HCT116 (cell line): ENCODE results near the gene PLA2G12B. TPM values are rescaled to one million over a fixed set of nuclear protein-coding genes. Genes with fewer than 3 reads are reported as not detected.

Experiments
- ATAC-seq: fragments of 200-7000 bp; cut with Tn5 transposase; 2 replicates; pipeline ENCODE4 v1.9.1; 2020; ENCODE audit warnings: mild to moderate bottlenecking, moderate library complexity
- BruUV-seq: library from RNA; stranded (reverse); fragments of 400-500 nt; replicated peaks from 2 replicates; lab custom pipeline; 2021; lab: Mats Ljungman, UMichigan
- CTCF ChIA-PET: fragments of 300-600 bp; sonication (Branson Sonifier 250); formaldehyde crosslinking; loops from one replicate; lab custom pipeline; 2021; ENCODE audit warnings: antibody characterized with exemption; lab: Charles Lee
- POLR2A ChIA-PET: fragments of 300-600, 350-600 bp; sonication (Branson Sonifier 250); formaldehyde crosslinking; loops from one replicate; lab custom pipeline; 2021; ENCODE audit warnings: antibody characterized with exemption; lab: Charles Lee
- RAD21 ChIA-PET, 2 experiments: fragments of 300-600 bp; sonication (Branson Sonifier 250); formaldehyde crosslinking; loops; one replicate each; lab custom pipeline; 2023; ENCODE audit warnings: low total read pairs in 2 of 2; ENCODE audit not compliant: uncharacterized antibody in 2 of 2, unreplicated experiment in 2 of 2, low non-redundant PET in 1 of 2; lab: Charles Lee
- DNase-seq: peaks from one replicate; pipeline ENCODE4 v3.0.0-alpha.2; 2010; ENCODE audit warnings: low read depth, low spot score
- H2AFZ ChIP-seq: fragments of 200-600 bp; shearing (Covaris generic), sonication (generic); 2 replicates; pipeline ENCODE4 v1.6.1; 2017; ENCODE audit warnings: low read depth, mixed run types, mixed read lengths, antibody characterized with exemption, low read length; ENCODE audit not compliant: poor library complexity, severe bottlenecking
- H3K27ac ChIP-seq: 2 replicates; pipeline ENCODE4 v1.5.1; 2012; ENCODE audit warnings: low read depth, low read length
- H3K27me3 ChIP-seq: fragments of 200-600 bp; sonication (generic); 2 replicates; pipeline ENCODE4 v1.6.1; 2016; ENCODE audit warnings: mixed run types, low read length, mixed read lengths; ENCODE audit not compliant: insufficient read depth
- H3K36me3 ChIP-seq, 2 experiments: fragments of 200-500 bp in 1 of 2; fragments of 200-600 bp in 1 of 2; sonication (Bioruptor generic) in 1 of 2; sonication (generic) in 1 of 2; 2 replicates each; pipeline versions ENCODE4 v1.5.1 to v1.6.1; 2014 to 2016; ENCODE audit warnings: low read length in 2 of 2, inconsistent platforms in 1 of 2, mixed read lengths in 1 of 2, mixed run types in 1 of 2; ENCODE audit not compliant: insufficient read depth in 2 of 2, control insufficient read depth in 1 of 2
- H3K4me1 ChIP-seq, 2 experiments: fragments of 200-600 bp in 1 of 2; sonication (generic) in 1 of 2; 2 replicates each; pipeline versions ENCODE4 v1.5.1 to v1.6.1; 2012 to 2017; ENCODE audit warnings: low read length in 2 of 2, inconsistent platforms in 1 of 2, mild to moderate bottlenecking in 1 of 2, mixed read lengths in 1 of 2, mixed run types in 1 of 2, moderate library complexity in 1 of 2; ENCODE audit not compliant: insufficient read depth in 2 of 2, control insufficient read depth in 1 of 2
- H3K4me2 ChIP-seq: fragments of 200-600 bp; sonication (generic); 2 replicates; pipeline ENCODE4 v1.6.1; 2017; ENCODE audit warnings: mixed run types, low read length, mixed read lengths
- H3K4me3 ChIP-seq, 2 experiments: fragments of 200-600 bp in 1 of 2; sonication (generic) in 1 of 2; replicated peaks in 1 of 2; 2 replicates each; pipeline ENCODE4 v1.5.1; 2011 to 2016; ENCODE audit warnings: low read length in 2 of 2, control low read depth in 1 of 2, low read depth in 1 of 2, mild to moderate bottlenecking in 1 of 2, mixed read lengths in 1 of 2, mixed run types in 1 of 2
- H3K79me2 ChIP-seq: fragments of 200-600 bp; sonication (generic); 2 replicates; pipeline ENCODE4 v1.6.1; 2017; ENCODE audit warnings: mild to moderate bottlenecking, mixed run types, low read length, moderate library complexity, mixed read lengths; ENCODE audit not compliant: insufficient read depth
- H3K9ac ChIP-seq: fragments of 200-600 bp; sonication (generic); 2 replicates; pipeline ENCODE4 v1.6.1; 2016; ENCODE audit warnings: low read length, mixed read lengths
- H3K9me2 ChIP-seq: fragments of 200-600 bp; sonication (generic), shearing (Covaris generic); 2 replicates; pipeline ENCODE4 v1.6.1; 2017; ENCODE audit warnings: mixed run types, mild to moderate bottlenecking, moderate library complexity; ENCODE audit not compliant: insufficient read depth
- H3K9me3 ChIP-seq, 2 experiments: fragments of 200-500 bp in 1 of 2; fragments of 200-600 bp in 1 of 2; sonication (Bioruptor generic) in 1 of 2; sonication (generic) in 1 of 2; 2 replicates each; pipeline ENCODE4 v1.6.1; 2014 to 2017; ENCODE audit warnings: low read length in 2 of 2, mixed read lengths in 2 of 2, inconsistent platforms in 1 of 2, low read depth in 1 of 2, mild to moderate bottlenecking in 1 of 2, mixed run types in 1 of 2, moderate library complexity in 1 of 2; ENCODE audit not compliant: control insufficient read depth in 1 of 2, insufficient read depth in 1 of 2
- H4K20me1 ChIP-seq: fragments of 200-600 bp; sonication (generic), shearing (Covaris generic); 2 replicates; pipeline ENCODE4 v1.6.1; 2017; ENCODE audit warnings: mixed run types, mild to moderate bottlenecking, moderate library complexity; ENCODE audit not compliant: insufficient read depth
- ATF3 ChIP-seq: IDR thresholded peaks from 2 replicates; pipeline ENCODE4 v1.6.1; 2012
- CBX3 ChIP-seq: IDR thresholded peaks from 2 replicates; pipeline ENCODE4 v1.6.1; 2012; ENCODE audit warnings: low read depth
- CEBPB ChIP-seq: IDR thresholded peaks from 2 replicates; pipeline ENCODE4 v1.6.1; 2012; ENCODE audit warnings: low read depth
- CTCF ChIP-seq, 3 experiments: fragments of 200-600 bp in 1 of 3; sonication (generic) in 1 of 3; IDR thresholded peaks in 2 of 3; conservative IDR thresholded peaks in 1 of 3; 2 replicates each; pipeline ENCODE4 v1.5.1; 2012 to 2017; ENCODE audit warnings: low read depth in 2 of 3, low read length in 2 of 3, antibody characterized with exemption in 1 of 3, borderline replicate concordance in 1 of 3, control low read depth in 1 of 3, mild to moderate bottlenecking in 1 of 3, mixed read lengths in 1 of 3, mixed run types in 1 of 3, moderate library complexity in 1 of 3; ENCODE audit not compliant: insufficient read depth in 1 of 3
- EGR1 ChIP-seq: IDR thresholded peaks from 2 replicates; pipeline ENCODE4 v1.6.1; 2012; ENCODE audit warnings: low read depth
- EZH2 ChIP-seq: fragments of 200-600 bp; sonication (generic); IDR thresholded peaks from 2 replicates; pipeline ENCODE4 v1.6.1; 2017; ENCODE audit warnings: antibody characterized with exemption, mixed run types
- EZH2phosphoT487 ChIP-seq: fragments of 200-600 bp; IDR thresholded peaks from 2 replicates; pipeline ENCODE4 v1.6.1; 2018; ENCODE audit warnings: antibody characterized with exemption, borderline replicate concordance
- FOSL1 ChIP-seq: IDR thresholded peaks from 2 replicates; pipeline ENCODE4 v1.6.1; 2012; ENCODE audit warnings: low read depth
- MAX ChIP-seq: IDR thresholded peaks from 2 replicates; pipeline ENCODE4 v1.6.1; 2012
- POLR2A ChIP-seq: IDR thresholded peaks from 2 replicates; pipeline ENCODE4 v1.7.0; 2011; ENCODE audit warnings: borderline replicate concordance; ENCODE audit not compliant: insufficient read depth, insufficient read length; ENCODE audit errors: extremely low read depth
- RAD21 ChIP-seq: IDR thresholded peaks from 2 replicates; pipeline ENCODE4 v1.6.1; 2012; ENCODE audit warnings: low read depth, mild to moderate bottlenecking
- SIN3A ChIP-seq: IDR thresholded peaks from 2 replicates; pipeline ENCODE4 v1.6.1; 2012; ENCODE audit warnings: low read depth
- SP1 ChIP-seq: IDR thresholded peaks from 2 replicates; pipeline ENCODE4 v1.6.1; 2012; ENCODE audit warnings: low read depth
- TCF7L2 ChIP-seq: IDR thresholded peaks from 2 replicates; pipeline ENCODE4 v1.7.0; 2011; ENCODE audit warnings: borderline replicate concordance, inconsistent platforms; ENCODE audit not compliant: insufficient read depth, insufficient read length; ENCODE audit errors: extremely low read depth
- YY1 ChIP-seq: IDR thresholded peaks from 2 replicates; pipeline ENCODE4 v1.6.1; 2011; ENCODE audit warnings: low read length, low read depth, moderate library complexity, mild to moderate bottlenecking; ENCODE audit not compliant: insufficient replicate concordance; ENCODE audit errors: extremely low read depth
- ZFX ChIP-seq: fragments of 450-650 bp; IDR thresholded peaks from 2 replicates; pipeline ENCODE4 v1.6.1; 2017
- ZNF274 ChIP-seq: fragments of 200-500 bp; sonication (Bioruptor generic); IDR thresholded peaks from 2 replicates; pipeline ENCODE4 v1.6.1; 2014; ENCODE audit warnings: mild to moderate bottlenecking, low read depth, low read length, inconsistent platforms
- intact Hi-C: fragments of 100-400 bp; cut with micrococcal nuclease; formaldehyde crosslinking; loops from 2 replicates; pipeline ENCODE4 v1.10.0; 2022
- total RNA-seq: library from RNA; stranded (reverse); gene quantifications from one replicate; pipeline ENCODE4 v1.2.1, GENCODE V29; 2021; ENCODE audit not compliant: unreplicated experiment
- TF ChIP-seq, protein P1 (sequence below): IDR thresholded peaks from 2 replicates; pipeline ENCODE4 v1.6.1; 2012; ENCODE audit warnings: low read depth
- TF ChIP-seq, protein P2 (sequence below): IDR thresholded peaks from 2 replicates; pipeline ENCODE4 v1.6.1; 2011; ENCODE audit warnings: mild to moderate bottlenecking, low read length, moderate library complexity; ENCODE audit not compliant: insufficient replicate concordance; ENCODE audit errors: extremely low read depth

PLA2G12B gene
- total RNA-seq, 1 experiment from 2014 or later: not detected

DNA sequence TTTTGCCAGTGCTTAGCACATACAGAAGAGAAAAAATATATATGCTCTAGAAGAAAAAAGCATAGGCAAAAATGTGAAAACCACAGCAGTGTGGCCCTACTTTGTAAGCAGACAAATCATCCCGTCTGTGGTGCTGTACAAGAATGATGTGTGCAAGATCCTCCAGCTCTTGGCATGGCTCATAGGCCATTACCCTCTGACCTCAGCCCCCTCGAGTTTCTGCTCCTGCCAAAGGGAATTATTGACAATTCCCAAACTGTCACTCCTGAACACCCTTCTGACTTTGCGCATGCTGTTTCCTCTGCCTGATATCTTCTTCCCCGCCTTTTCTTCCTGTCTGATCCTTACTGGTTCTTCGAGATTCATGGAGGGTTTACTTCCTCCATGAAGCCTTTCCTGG is 27.1 kb downstream of the PLA2G12B start:
- no peak for DNase-seq
- intact Hi-C loops: no loop called here
- ATAC-seq: no peak
- Histone ChIP-seq H3K36me3 (no peaks in the 10 kb centered on the region), H3K9me3 (no peaks in the 10 kb centered on the region), H3K9me2 (no peaks in the 10 kb centered on the region), H3K4me1 (no peaks in the 10 kb centered on the region), H2AFZ (no peak overlapping the region), H3K79me2 (no peaks in the 10 kb centered on the region), H3K27ac (no peak overlapping the region), H3K4me3 (no peak overlapping the region), H3K9ac (no peak overlapping the region), H4K20me1 (no peaks in the 10 kb centered on the region)
- ChIA-PET RAD21 (no interaction called here), CTCF (no interaction called here), POLR2A (no interaction called here)
- BruUV-seq: no TSS peak
- TF ChIP-seq ATF3: no peak
- no peak for TF ChIP-seq ZFX
- no peak for TF ChIP-seq EZH2phosphoT487
- no peak for TF ChIP-seq CTCF (IDR thresholded peaks at IDR 0.05 in 2 of 3, conservative IDR thresholded peaks at IDR 0.05 in 1 of 3; ENCODE audit: borderline replicate concordance in 1 of 3, insufficient read depth in 1 of 3, low read depth in 2 of 3, low read length in 2 of 3)
- TF ChIP-seq RAD21: no peak
- no peak for TF ChIP-seq FOSL1
- TF ChIP-seq POLR2A: no peak
- no peak for TF ChIP-seq EZH2
- TF ChIP-seq CBX3: no peak
- TF ChIP-seq ZNF274: no peak
- no peak for TF ChIP-seq CEBPB
- no peak for TF ChIP-seq SP1
- TF ChIP-seq EGR1: no peak
- no peak for TF ChIP-seq SIN3A
- TF ChIP-seq, protein P1, sequence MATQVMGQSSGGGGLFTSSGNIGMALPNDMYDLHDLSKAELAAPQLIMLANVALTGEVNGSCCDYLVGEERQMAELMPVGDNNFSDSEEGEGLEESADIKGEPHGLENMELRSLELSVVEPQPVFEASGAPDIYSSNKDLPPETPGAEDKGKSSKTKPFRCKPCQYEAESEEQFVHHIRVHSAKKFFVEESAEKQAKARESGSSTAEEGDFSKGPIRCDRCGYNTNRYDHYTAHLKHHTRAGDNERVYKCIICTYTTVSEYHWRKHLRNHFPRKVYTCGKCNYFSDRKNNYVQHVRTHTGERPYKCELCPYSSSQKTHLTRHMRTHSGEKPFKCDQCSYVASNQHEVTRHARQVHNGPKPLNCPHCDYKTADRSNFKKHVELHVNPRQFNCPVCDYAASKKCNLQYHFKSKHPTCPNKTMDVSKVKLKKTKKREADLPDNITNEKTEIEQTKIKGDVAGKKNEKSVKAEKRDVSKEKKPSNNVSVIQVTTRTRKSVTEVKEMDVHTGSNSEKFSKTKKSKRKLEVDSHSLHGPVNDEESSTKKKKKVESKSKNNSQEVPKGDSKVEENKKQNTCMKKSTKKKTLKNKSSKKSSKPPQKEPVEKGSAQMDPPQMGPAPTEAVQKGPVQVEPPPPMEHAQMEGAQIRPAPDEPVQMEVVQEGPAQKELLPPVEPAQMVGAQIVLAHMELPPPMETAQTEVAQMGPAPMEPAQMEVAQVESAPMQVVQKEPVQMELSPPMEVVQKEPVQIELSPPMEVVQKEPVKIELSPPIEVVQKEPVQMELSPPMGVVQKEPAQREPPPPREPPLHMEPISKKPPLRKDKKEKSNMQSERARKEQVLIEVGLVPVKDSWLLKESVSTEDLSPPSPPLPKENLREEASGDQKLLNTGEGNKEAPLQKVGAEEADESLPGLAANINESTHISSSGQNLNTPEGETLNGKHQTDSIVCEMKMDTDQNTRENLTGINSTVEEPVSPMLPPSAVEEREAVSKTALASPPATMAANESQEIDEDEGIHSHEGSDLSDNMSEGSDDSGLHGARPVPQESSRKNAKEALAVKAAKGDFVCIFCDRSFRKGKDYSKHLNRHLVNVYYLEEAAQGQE: no peak
- TF ChIP-seq, protein P2, sequence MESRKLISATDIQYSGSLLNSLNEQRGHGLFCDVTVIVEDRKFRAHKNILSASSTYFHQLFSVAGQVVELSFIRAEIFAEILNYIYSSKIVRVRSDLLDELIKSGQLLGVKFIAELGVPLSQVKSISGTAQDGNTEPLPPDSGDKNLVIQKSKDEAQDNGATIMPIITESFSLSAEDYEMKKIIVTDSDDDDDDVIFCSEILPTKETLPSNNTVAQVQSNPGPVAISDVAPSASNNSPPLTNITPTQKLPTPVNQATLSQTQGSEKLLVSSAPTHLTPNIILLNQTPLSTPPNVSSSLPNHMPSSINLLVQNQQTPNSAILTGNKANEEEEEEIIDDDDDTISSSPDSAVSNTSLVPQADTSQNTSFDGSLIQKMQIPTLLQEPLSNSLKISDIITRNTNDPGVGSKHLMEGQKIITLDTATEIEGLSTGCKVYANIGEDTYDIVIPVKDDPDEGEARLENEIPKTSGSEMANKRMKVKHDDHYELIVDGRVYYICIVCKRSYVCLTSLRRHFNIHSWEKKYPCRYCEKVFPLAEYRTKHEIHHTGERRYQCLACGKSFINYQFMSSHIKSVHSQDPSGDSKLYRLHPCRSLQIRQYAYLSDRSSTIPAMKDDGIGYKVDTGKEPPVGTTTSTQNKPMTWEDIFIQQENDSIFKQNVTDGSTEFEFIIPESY: no peak
- TF ChIP-seq TCF7L2: no peak
- no peak for TF ChIP-seq MAX
- no peak for TF ChIP-seq YY1
- TF ChIP-seq, all 23 proteins: peak for 0
- Histone ChIP-seq H3K27me3 (no peaks in the 10 kb centered on the region), H3K4me2 (no peak overlapping the region)
